Neural cell (in vitro differentiated cells): Measurements from ENCODE around the gene PLPP3.

Experiments
- CTCF ChIP-seq: fragments of 450-650 bp; IDR thresholded peaks from 2 replicates; pipeline ENCODE4 v1.5.1; 2014; ENCODE audit warnings: antibody characterized with exemption, mild to moderate bottlenecking, moderate library complexity; ENCODE audit not compliant: poor library complexity, severe bottlenecking
- EZH2 ChIP-seq: fragments of 200-600, 300-800 bp; shearing (Covaris generic), sonication (generic); IDR thresholded peaks from 2 replicates; pipeline ENCODE4 v1.6.1; 2014; ENCODE audit warnings: antibody characterized with exemption, low read length, borderline replicate concordance, mild to moderate bottlenecking; ENCODE audit not compliant: insufficient read depth, poor library complexity, severe bottlenecking
- MXI1 ChIP-seq: fragments of 450-650 bp; conservative IDR thresholded peaks from 2 replicates; pipeline ENCODE4 v1.6.1; 2014; ENCODE audit warnings: antibody characterized with exemption, mild to moderate bottlenecking; ENCODE audit not compliant: poor library complexity, severe bottlenecking
- POLR2AphosphoS5 ChIP-seq: IDR thresholded peaks from 2 replicates; pipeline ENCODE4 v1.6.1; 2012
- RAD21 ChIP-seq: fragments of 450-650 bp; conservative IDR thresholded peaks from 2 replicates; pipeline ENCODE4 v1.6.1; 2014; ENCODE audit warnings: antibody characterized with exemption, mild to moderate bottlenecking, moderate library complexity
- REST ChIP-seq: IDR thresholded peaks from 2 replicates; pipeline ENCODE4 v1.6.1; 2012; ENCODE audit warnings: borderline replicate concordance
- SMC3 ChIP-seq: fragments of 450-650 bp; conservative IDR thresholded peaks from 2 replicates; pipeline ENCODE4 v1.6.1; 2014; ENCODE audit warnings: antibody characterized with exemption, mild to moderate bottlenecking, moderate library complexity; ENCODE audit not compliant: poor library complexity
- TAF1 ChIP-seq: IDR thresholded peaks from 2 replicates; pipeline ENCODE4 v1.6.1; 2012; ENCODE audit warnings: low read depth

- TF ChIP-seq SMC3 (no peak), CTCF (no peak), EZH2 (no peak), REST (no peak), TAF1 (no peak), MXI1 (no peak), POLR2AphosphoS5 (no peak), RAD21 (no peak)
These were observed 98.1 kb downstream of the PLPP3 start for GRCh38 chr1:56481140-56481694.
